HAP-1 (cell line): ENCODE measurements around the gene WIZ.

Experiments used
- DNase-seq, 2 experiments: peaks; one replicate each; pipeline ENCODE4 v3.0.0-alpha.2; 2016 to 2020; ENCODE audit warnings: low spot score in 2 of 2
- H3K27me3 ChIP-seq: fragments of 250-450 bp; sonication (Bioruptor Pico); 2 replicates; pipeline ENCODE4 v1.5.1; 2020; ENCODE audit warnings: low read depth, mild to moderate bottlenecking, moderate library complexity
- H3K36me3 ChIP-seq: fragments of 250-450 bp; sonication (Bioruptor Pico); replicated peaks from 2 replicates; pipeline ENCODE4 v1.5.1; 2020; ENCODE audit warnings: mild to moderate bottlenecking
- H3K4me1 ChIP-seq: fragments of 250-450 bp; sonication (Bioruptor Pico); 2 replicates; pipeline ENCODE4 v1.5.1; 2020; ENCODE audit warnings: mild to moderate bottlenecking
- H3K4me3 ChIP-seq: fragments of 250-450 bp; sonication (Bioruptor Pico); 2 replicates; pipeline ENCODE4 v1.5.1; 2020; ENCODE audit warnings: mild to moderate bottlenecking, moderate library complexity
- H3K9me3 ChIP-seq: fragments of 250-450 bp; sonication (Bioruptor Pico); 2 replicates; pipeline ENCODE4 v1.5.1; 2020; ENCODE audit warnings: mild to moderate bottlenecking, moderate library complexity
- in situ Hi-C: fragments of 300-500 bp; cut with MboI; formaldehyde crosslinking; loops from 3 replicates; pipeline ENCODE4 v1.14.3; 2020; ENCODE audit warnings: low sequenced_read_pairs, inconsistent platforms, mixed read lengths

The WIZ gene

GRCh38 chr19:15436012-15436825 lies 13.5 kb downstream of the WIZ start:
- in situ Hi-C loops: no loop called here
- no peak overlapping the region for H3K4me3 ChIP-seq
- peaks cover 5% of the 10 kb centered on the region; the same call in 1 of the 2 replicates for H3K4me1 ChIP-seq
- DNase-seq: no peak
- H3K27me3 ChIP-seq: no peaks in the 10 kb centered on the region
- H3K36me3 ChIP-seq: no peaks in the 10 kb centered on the region
- no peaks in the 10 kb centered on the region for H3K9me3 ChIP-seq

DNA sequence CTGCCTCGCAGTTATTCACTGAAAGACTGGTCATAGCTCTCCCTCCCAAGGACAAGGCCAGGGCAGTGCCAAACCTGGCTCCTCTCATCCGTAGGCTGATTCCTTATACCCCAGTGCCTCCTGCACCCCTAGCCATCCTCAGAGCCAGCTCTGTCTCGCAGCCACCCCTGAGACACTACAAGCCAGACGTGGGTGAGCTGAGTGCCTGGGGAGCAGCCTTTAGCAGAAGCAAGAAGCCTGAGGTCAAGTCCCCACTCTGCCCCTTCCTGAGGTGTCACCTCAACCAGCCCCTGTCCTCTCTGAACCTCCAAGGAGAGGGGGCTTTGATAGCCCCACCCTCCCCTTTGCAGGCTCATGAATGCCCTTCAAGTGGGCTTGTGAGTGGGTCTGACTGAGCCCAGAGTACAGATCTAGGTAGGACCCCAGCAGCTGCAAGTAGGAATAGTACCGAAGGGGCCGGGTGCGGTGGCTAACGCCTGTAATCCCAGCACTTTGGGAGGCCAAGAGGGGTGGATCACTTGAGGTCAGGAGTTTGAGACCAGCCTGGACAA lies 16.2 kb downstream of the WIZ start:
- no peaks in the 10 kb centered on the region; the same call in none of the 2 replicates for H3K36me3 ChIP-seq
- H3K4me3 ChIP-seq: peak overlapping the region; percentile 65
- DNase-seq: no peak
- H3K27me3 ChIP-seq: no peaks in the 10 kb centered on the region
- H3K4me1 ChIP-seq: peaks cover 6% of the 10 kb centered on the region; the same call in 1 of the 2 replicates
- H3K9me3 ChIP-seq: no peaks in the 10 kb centered on the region
- in situ Hi-C loops: no loop called here

GRCh38 chr19:15432629-15433518 lies 16.9 kb downstream of the WIZ start:
- DNase-seq: peak; percentile 73 to 95
- no peaks in the 10 kb centered on the region for H3K27me3 ChIP-seq
- no peaks in the 10 kb centered on the region; the same call in none of the 2 replicates for H3K36me3 ChIP-seq
- H3K4me3 ChIP-seq: peak overlapping the region; percentile 65
- H3K4me1 ChIP-seq: peaks cover 6% of the 10 kb centered on the region; the same call in 1 of the 2 replicates
- in situ Hi-C loops: no loop called here
- H3K9me3 ChIP-seq: no peaks in the 10 kb centered on the region

GRCh38 chr19:15432018-15432494 lies 17.7 kb downstream of the WIZ start:
- in situ Hi-C loops: no loop called here
- Histone ChIP-seq H3K27me3 (no peaks in the 10 kb centered on the region), H3K9me3 (no peaks in the 10 kb centered on the region), H3K4me3 (peak overlapping the region; percentile 83), H3K4me1 (peaks cover 6% of the 10 kb centered on the region; the same call in 1 of the 2 replicates), H3K36me3 (peaks cover 8% of the 10 kb centered on the region)
- peak in 1 of 2 experiments; percentile 32 for DNase-seq

- in situ Hi-C loops: no loop called here
- Histone ChIP-seq H3K4me1 (peaks cover 6% of the 10 kb centered on the region; the same call in 1 of the 2 replicates), H3K27me3 (no peaks in the 10 kb centered on the region), H3K9me3 (no peaks in the 10 kb centered on the region), H3K4me3 (peak overlapping the region; percentile 83), H3K36me3 (peaks cover 13% of the 10 kb centered on the region)
- no peak for DNase-seq
Measured at GRCh38 chr19:15431396-15432017, 18.2 kb downstream of the WIZ start.

- in situ Hi-C loops: no loop called here
- H3K9me3 ChIP-seq: no peaks in the 10 kb centered on the region
- no peak for DNase-seq
- H3K27me3 ChIP-seq: no peaks in the 10 kb centered on the region
- H3K4me1 ChIP-seq: peaks cover 6% of the 10 kb centered on the region; the same call in 1 of the 2 replicates
- H3K4me3 ChIP-seq: peak overlapping the region; percentile 83; the same call in 1 of the 2 replicates
- peaks cover 20% of the 10 kb centered on the region for H3K36me3 ChIP-seq
Measured at GRCh38 chr19:15430526-15431120, 19.1 kb downstream of the WIZ start.

DNA sequence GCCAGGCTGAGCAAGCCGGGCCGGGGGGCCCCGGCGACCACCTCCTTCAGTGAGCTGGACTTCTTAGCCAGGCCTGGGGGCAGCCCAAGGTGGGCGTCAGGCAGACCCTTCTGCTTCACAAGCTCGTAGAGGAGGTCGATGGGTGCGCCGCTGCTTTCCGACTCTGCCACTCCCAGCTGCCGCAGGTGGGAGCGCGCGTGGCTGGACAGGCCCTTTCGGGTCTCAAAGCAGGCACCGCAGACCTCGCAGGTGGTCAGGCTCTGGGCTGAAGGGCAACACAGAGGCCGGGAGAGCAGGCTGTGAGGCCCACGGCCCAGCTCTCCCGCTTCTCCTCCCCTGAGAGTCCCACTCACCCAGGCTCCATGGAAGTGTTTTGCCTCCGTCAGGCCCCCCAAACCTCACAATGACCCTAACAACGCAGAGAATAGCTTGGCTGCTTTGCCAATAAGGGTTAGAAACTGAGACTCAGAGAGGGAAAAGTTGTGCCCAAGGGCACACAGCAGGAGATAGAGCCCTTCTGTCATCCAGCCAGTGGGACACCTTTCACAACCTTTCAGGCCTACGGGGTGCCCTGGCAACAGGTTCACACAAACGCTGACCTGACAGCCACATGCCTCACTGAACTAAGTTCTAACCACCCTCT lies 19.8 kb downstream of the WIZ start:
- H3K36me3 ChIP-seq: peaks cover 25% of the 10 kb centered on the region
- H3K27me3 ChIP-seq: no peaks in the 10 kb centered on the region
- in situ Hi-C loops: loop anchor here (5.0 kb wide), 1 partner anchor 127 kb away; no protein-coding TSS in a partner anchor
- H3K4me3 ChIP-seq: no peak overlapping the region
- H3K4me1 ChIP-seq: peaks cover 6% of the 10 kb centered on the region; the same call in 1 of the 2 replicates
- no peaks in the 10 kb centered on the region for H3K9me3 ChIP-seq
- DNase-seq: no peak

DNA sequence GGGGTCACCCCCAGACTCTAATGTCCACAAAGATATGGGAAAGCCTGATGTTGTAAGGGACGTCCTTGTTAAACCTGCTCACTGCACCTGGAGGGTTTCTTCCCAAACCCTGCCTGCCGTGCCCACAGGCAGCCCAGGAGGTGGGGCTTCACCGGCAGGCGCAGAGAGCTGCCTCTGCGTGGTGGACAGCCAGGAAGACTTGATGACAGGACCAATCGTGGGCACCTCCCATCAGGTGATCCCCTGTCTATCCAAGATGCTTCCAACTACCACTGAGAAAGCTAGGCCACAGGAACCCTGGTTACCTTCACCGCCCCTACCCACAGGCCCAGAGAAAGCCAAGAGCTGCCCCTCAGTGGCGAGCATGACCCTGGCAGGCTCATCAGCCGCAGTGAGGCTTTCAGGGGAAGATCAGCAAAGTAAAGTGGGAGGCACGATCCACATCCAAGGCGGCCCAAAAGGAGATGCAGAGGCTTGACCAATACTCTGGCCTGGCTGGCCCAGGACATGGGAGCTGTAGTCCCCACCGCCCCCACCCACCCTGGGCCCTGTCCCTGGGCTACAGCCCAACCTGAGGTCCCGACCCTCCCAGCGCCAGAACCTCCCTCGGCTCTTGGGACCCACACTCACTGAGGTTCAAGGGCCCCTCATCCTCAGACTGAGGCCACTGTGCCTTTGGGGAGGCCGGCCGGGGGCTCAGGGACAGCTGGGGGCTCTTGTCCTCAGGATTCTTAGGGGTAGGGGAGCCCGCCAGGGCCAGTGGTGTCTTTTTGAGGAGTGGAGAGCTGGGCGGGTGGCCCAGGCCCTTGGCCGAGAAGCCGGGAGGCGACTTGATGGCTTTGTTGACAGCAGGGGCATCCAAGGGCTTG lies 20.6 kb downstream of the WIZ start:
- Histone ChIP-seq H3K4me3 (no peak overlapping the region), H3K36me3 (peaks cover 33% of the 10 kb centered on the region), H3K27me3 (no peaks in the 10 kb centered on the region), H3K9me3 (no peaks in the 10 kb centered on the region), H3K4me1 (peaks cover 6% of the 10 kb centered on the region; the same call in 1 of the 2 replicates)
- no peak for DNase-seq
- in situ Hi-C loops: loop anchor here (5.0 kb wide), 1 partner anchor 128 kb away; no protein-coding TSS in a partner anchor

DNA sequence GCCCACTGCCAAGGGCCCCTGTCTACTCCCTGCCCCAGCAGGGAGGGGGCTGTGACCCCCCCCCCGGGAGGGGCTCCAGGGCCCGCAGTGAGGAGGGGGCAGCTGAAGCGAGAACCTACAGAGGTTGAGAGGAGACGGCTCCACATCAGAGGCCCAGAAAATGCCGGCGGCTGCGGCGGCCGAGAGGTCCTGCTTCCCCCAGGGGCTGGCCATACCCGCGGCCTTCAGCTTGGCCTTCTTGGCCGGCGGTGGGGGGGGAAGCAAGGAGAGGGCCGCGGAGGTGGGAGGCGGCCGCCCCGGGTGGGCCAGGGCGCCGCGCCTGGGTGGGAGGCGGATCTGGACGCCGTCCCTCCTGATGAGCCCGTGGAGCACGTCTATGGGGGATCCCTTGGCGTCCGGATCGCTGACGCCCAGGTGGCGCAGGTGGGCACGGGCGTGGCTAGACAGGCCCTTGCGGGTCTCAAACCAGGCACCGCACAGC lies 21.7 kb downstream of the WIZ start:
- in situ Hi-C loops: loop anchor here (5.0 kb wide), 1 partner anchor 129 kb away; no protein-coding TSS in a partner anchor

DNA sequence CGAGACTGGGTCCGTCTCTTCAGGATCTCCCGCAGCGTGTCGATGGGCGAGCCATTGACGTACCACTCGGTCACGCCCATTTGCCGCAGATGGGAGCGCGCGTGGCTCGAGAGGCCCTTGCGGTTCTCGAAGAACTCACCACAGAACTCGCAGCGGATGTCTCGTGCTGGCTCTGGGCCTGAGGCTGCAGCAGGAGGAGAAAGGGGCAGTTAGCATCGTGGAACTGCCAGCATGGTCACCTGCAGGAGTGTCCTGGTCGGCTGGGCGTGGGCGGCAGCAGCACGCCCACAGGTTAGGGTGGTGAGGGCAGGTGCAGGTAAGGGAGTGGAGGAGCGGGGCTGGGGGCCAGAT lies 22.4 kb downstream of the WIZ start:
- no peak overlapping the region for H3K4me3 ChIP-seq
- no peaks in the 10 kb centered on the region for H3K27me3 ChIP-seq
- in situ Hi-C loops: loop anchor here (5.0 kb wide), 1 partner anchor 130 kb away; no protein-coding TSS in a partner anchor
- H3K4me1 ChIP-seq: peaks cover 6% of the 10 kb centered on the region; the same call in 1 of the 2 replicates
- H3K9me3 ChIP-seq: no peaks in the 10 kb centered on the region
- H3K36me3 ChIP-seq: peaks cover 48% of the 10 kb centered on the region
- DNase-seq: no peak

More for the DNA sequence above, 21.7 kb downstream of the WIZ start:
- DNase-seq: no peak
- peaks cover 44% of the 10 kb centered on the region for H3K36me3 ChIP-seq
- H3K4me1 ChIP-seq: peaks cover 6% of the 10 kb centered on the region; the same call in 1 of the 2 replicates
- no peak overlapping the region for H3K4me3 ChIP-seq
- no peaks in the 10 kb centered on the region for H3K9me3 ChIP-seq
- no peaks in the 10 kb centered on the region for H3K27me3 ChIP-seq

GRCh38 chr19:15426485-15427349 lies 23.0 kb downstream of the WIZ start:
- Histone ChIP-seq H3K9me3 (no peaks in the 10 kb centered on the region), H3K4me3 (no peak overlapping the region), H3K36me3 (peaks cover 48% of the 10 kb centered on the region), H3K4me1 (peaks cover 6% of the 10 kb centered on the region; the same call in 1 of the 2 replicates), H3K27me3 (no peaks in the 10 kb centered on the region)
- no peak for DNase-seq
- in situ Hi-C loops: loop anchor here (5.0 kb wide), 1 partner anchor 131 kb away; no protein-coding TSS in a partner anchor
